C4-2B (cell line): Measurements from ENCODE around the gene RAB23.

Experiments
- CTCF ChIP-seq: fragments of 450-650 bp; conservative IDR thresholded peaks from 2 replicates; pipeline ENCODE4 v1.5.1; 2017; ENCODE audit warnings: mild to moderate bottlenecking
- ZFX ChIP-seq: fragments of 450-650 bp; IDR thresholded peaks from 2 replicates; pipeline ENCODE4 v1.6.1; 2017

- TF ChIP-seq CTCF (no peak), ZFX (no peak)
Measured at GRCh38 chr6:57201718-57202117, 20.4 kb downstream of the RAB23 start.
